NB4 (cell line): ENCODE measurements around the gene OR6C65.
"Not testable (repeated sequence)": the region's sequence is repeated elsewhere in the genome, so short reads cannot be mapped to it uniquely, and the experiment has no call there.

Experiments
- DNase-seq: peaks from one replicate; pipeline ENCODE4 v3.0.0; 2010; ENCODE audit warnings: low read depth
- H3K4me3 ChIP-seq: one replicate; pipeline ENCODE4 v1.5.1; 2011; ENCODE audit warnings: mild to moderate bottlenecking, low read depth, low read length, moderate library complexity
- CTCF ChIP-seq: IDR thresholded peaks from one replicate; pipeline ENCODE4 v1.5.1; 2012; ENCODE audit warnings: low read depth, low read length
- MAX ChIP-seq: IDR thresholded peaks from 2 replicates; pipeline ENCODE4 v1.6.1; 2011; ENCODE audit warnings: low read depth, low read length
- MYC ChIP-seq: IDR thresholded peaks from 2 replicates; pipeline ENCODE4 v1.6.1; 2011; ENCODE audit warnings: low read depth, low read length
- POLR2A ChIP-seq: IDR thresholded peaks from 2 replicates; pipeline ENCODE4 v1.6.1; 2011; ENCODE audit warnings: mild to moderate bottlenecking; ENCODE audit not compliant: insufficient read length; ENCODE audit errors: extremely low read depth

OR6C65 gene

GRCh38 chr12:55396326-55396725, 4.0 kb upstream of the OR6C65 start:
- DNase-seq, result no peak
- no peak overlapping the region for H3K4me3 ChIP-seq
- TF ChIP-seq MAX (no peak), CTCF (no peak)

GRCh38 chr12:55407866-55408265, 7.5 kb downstream of the OR6C65 start:
- DNase-seq, result no peak
- no peak overlapping the region for H3K4me3 ChIP-seq
- no peak for TF ChIP-seq CTCF
- TF ChIP-seq POLR2A, result no peak
- no peak for TF ChIP-seq MYC
- TF ChIP-seq MAX, result no peak

GRCh38 chr12:55409133-55409532, 8.8 kb downstream of the OR6C65 start:
- not testable (repeated sequence) for H3K4me3 ChIP-seq, DNase-seq

GRCh38 chr12:55412138-55412537, 11.8 kb downstream of the OR6C65 start:
- not testable (repeated sequence) for H3K4me3 ChIP-seq, DNase-seq

GRCh38 chr12:55413498-55414388, 13.4 kb downstream of the OR6C65 start:
- not testable (repeated sequence) for H3K4me3 ChIP-seq, DNase-seq

GRCh38 chr12:55414396-55414823, 14.1 kb downstream of the OR6C65 start:
- not testable (repeated sequence) for H3K4me3 ChIP-seq, DNase-seq

- not testable (repeated sequence) for DNase-seq, H3K4me3 ChIP-seq
Measured at GRCh38 chr12:55414889-55415288, 14.6 kb downstream of the OR6C65 start.

- no peak for DNase-seq
- no peak overlapping the region for H3K4me3 ChIP-seq
- no peak for TF ChIP-seq MAX
- no peak for TF ChIP-seq CTCF
- no peak for TF ChIP-seq MYC
Measured at GRCh38 chr12:55416961-55417360, 16.6 kb downstream of the OR6C65 start.

- TF ChIP-seq MYC, result no peak
- TF ChIP-seq POLR2A, result no peak
- no peak for TF ChIP-seq CTCF
- no peak for TF ChIP-seq MAX
- DNase-seq, result no peak
- no peak overlapping the region for H3K4me3 ChIP-seq
Measured at GRCh38 chr12:55420307-55420962, 20.1 kb downstream of the OR6C65 start.
